ENCODE measurements around the gene FBLL1. TPM values are rescaled to one million over a fixed set of nuclear protein-coding genes. Genes with fewer than 3 reads are reported as not detected.

FBLL1 gene
- total RNA-seq, 1 experiment from 2014 or later, result 0.45 TPM

DNA sequence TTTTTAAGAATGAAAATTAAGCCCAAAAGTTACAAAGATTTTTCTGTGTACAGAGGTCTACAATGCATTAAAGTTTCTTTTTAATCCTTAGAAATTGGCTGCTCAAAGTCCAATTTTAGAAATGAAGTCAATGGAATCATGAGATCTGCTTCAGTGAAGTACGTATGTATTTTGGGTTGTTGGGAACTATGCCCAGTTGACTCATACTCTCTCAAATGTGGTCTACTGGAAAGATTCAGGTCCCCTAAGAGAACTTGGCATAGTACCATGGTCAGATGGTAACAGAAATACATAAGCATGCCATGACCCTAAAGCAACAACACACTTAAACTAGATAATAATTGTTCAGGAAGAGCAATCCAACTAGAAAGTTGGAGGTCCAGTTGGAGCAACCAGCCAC is 23.0 kb downstream of the FBLL1 start:
- Histone ChIP-seq H3K27ac (ENCODE audit: low read depth, low read length, poor library complexity, severe bottlenecking) (no peak overlapping the region), H3K27me3 (replicated peaks; ENCODE audit: insufficient read depth, low read depth, low read length, poor library complexity) (no peaks in the 10 kb centered on the region), H3K9me3 (ENCODE audit: low read depth, low read length, poor library complexity, severe bottlenecking) (no peaks in the 10 kb centered on the region), H3K36me3 (ENCODE audit: insufficient read depth, low read length, poor library complexity, severe bottlenecking) (peaks cover 58% of the 10 kb centered on the region), H3K4me3 (ENCODE audit: low read depth, low read length, poor library complexity, severe bottlenecking) (no peak overlapping the region), H3K4me1 (ENCODE audit: insufficient read depth, low read length, poor library complexity, severe bottlenecking) (no peaks in the 10 kb centered on the region)
- intact Hi-C loops (cut with micrococcal nuclease; ENCODE audit: unreplicated experiment), result no loop called here
- no TSS peak for BruUV-seq (replicated peaks)
- no peak for DNase-seq (ENCODE audit: low spot score)
- ChIA-PET POLR2A (ENCODE audit: low non-redundant PET) (no interaction called here), CTCF (no interaction called here)
- TF ChIP-seq EZH2 (IDR thresholded peaks at IDR 0.05; ENCODE audit: borderline replicate concordance, low read depth, low read length, poor library complexity, severe bottlenecking), result no peak
- TF ChIP-seq, protein P1, sequence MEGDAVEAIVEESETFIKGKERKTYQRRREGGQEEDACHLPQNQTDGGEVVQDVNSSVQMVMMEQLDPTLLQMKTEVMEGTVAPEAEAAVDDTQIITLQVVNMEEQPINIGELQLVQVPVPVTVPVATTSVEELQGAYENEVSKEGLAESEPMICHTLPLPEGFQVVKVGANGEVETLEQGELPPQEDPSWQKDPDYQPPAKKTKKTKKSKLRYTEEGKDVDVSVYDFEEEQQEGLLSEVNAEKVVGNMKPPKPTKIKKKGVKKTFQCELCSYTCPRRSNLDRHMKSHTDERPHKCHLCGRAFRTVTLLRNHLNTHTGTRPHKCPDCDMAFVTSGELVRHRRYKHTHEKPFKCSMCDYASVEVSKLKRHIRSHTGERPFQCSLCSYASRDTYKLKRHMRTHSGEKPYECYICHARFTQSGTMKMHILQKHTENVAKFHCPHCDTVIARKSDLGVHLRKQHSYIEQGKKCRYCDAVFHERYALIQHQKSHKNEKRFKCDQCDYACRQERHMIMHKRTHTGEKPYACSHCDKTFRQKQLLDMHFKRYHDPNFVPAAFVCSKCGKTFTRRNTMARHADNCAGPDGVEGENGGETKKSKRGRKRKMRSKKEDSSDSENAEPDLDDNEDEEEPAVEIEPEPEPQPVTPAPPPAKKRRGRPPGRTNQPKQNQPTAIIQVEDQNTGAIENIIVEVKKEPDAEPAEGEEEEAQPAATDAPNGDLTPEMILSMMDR (conservative IDR thresholded peaks at IDR 0.05; ENCODE audit: low read depth, low read length), result no peak

DNA sequence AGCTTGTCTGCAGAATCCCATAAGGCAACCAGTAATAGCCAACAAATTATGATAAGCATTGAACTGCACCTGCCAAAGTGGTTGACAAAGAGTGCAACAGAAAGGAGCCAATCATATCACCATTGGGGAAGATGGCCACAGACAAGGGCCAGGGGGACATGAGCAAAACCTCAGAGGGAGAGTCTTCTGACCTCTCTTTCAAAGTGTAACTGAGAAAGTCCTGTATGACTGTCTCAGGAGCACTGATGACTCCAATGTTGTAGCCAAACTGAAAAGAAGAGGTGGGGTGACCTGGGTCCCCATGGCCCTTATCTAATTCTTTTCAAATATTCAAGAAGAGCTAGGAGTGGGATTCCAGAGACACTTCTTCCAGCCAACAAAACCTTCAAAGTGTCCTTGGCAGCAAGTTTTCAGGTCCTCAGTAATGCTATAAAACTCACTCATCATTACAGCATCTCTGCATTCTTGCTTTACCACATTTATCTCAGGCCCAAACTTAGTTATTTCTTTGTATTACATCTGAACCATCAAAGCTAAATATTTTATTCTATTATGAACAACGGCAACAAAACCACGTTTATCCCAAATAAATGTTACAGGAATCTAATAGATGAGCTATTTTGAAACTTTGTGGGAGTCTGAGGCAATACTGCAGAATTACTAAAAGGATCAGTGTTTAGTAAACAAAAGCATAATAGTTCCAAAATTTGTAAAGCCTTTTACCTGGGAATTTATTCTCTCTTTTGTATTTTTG is 24.4 kb downstream of the FBLL1 start:
- CTCF ChIA-PET, result no interaction called here

DNA sequence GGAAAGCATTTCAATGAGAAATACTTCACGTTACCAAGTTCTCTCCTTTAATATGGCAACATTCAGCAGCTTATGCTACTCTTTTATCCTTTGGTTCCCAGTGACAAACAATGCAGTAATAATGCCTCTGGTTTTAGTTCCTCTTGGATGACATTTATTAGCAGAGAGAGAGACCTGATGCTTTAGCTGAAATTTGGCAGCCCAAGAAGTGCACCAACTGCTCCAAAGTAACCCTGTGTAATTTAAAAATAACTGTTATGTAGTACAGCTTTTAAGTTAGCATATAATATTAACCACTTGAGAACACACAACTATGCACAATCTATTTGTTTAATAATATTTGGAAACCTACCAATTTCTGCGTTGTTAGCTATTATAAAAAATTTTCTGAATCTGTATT is 28.3 kb downstream of the FBLL1 start:
- CTCF ChIA-PET, result no interaction called here
- Histone ChIP-seq H3K4me3 (ENCODE audit: low read depth, low read length, poor library complexity, severe bottlenecking) (no peak overlapping the region), H3K4me1 (ENCODE audit: insufficient read depth, low read length, poor library complexity, severe bottlenecking) (no peaks in the 10 kb centered on the region), H3K27me3 (replicated peaks; ENCODE audit: insufficient read depth, low read depth, low read length, poor library complexity) (no peaks in the 10 kb centered on the region), H3K9me3 (ENCODE audit: low read depth, low read length, poor library complexity, severe bottlenecking) (no peaks in the 10 kb centered on the region), H3K27ac (ENCODE audit: low read depth, low read length, poor library complexity, severe bottlenecking) (no peak overlapping the region), H3K36me3 (ENCODE audit: insufficient read depth, low read length, poor library complexity, severe bottlenecking) (peaks cover 85% of the 10 kb centered on the region)
- TF ChIP-seq, protein P1 (conservative IDR thresholded peaks at IDR 0.05; ENCODE audit: low read depth, low read length), result no peak
- TF ChIP-seq EZH2 (IDR thresholded peaks at IDR 0.05; ENCODE audit: borderline replicate concordance, low read depth, low read length, poor library complexity, severe bottlenecking), result no peak
- no TSS peak for BruUV-seq (replicated peaks)
- DNase-seq (ENCODE audit: low spot score), result no peak
- intact Hi-C loops (cut with micrococcal nuclease; ENCODE audit: unreplicated experiment), result no loop called here
- POLR2A ChIA-PET (ENCODE audit: low non-redundant PET), result no interaction called here

More for the DNA sequence above, 24.4 kb downstream of the FBLL1 start:
- no peak for TF ChIP-seq EZH2 (IDR thresholded peaks at IDR 0.05; ENCODE audit: borderline replicate concordance, low read depth, low read length, poor library complexity, severe bottlenecking)
- TF ChIP-seq, protein P1 (conservative IDR thresholded peaks at IDR 0.05; ENCODE audit: low read depth, low read length), result no peak
- intact Hi-C loops (cut with micrococcal nuclease; ENCODE audit: unreplicated experiment), result no loop called here
- H3K27ac ChIP-seq (ENCODE audit: low read depth, low read length, poor library complexity, severe bottlenecking), result no peak overlapping the region
- POLR2A ChIA-PET (ENCODE audit: low non-redundant PET), result interaction anchor here (0.7 kb wide), 1 partner anchor 1092 kb away, joined by 4 read pairs; no protein-coding TSS in a partner anchor
- H3K36me3 ChIP-seq (ENCODE audit: insufficient read depth, low read length, poor library complexity, severe bottlenecking), result peaks cover 64% of the 10 kb centered on the region
- no TSS peak for BruUV-seq (replicated peaks)
- DNase-seq (ENCODE audit: low spot score), result no peak
- no peaks in the 10 kb centered on the region for H3K9me3 ChIP-seq (ENCODE audit: low read depth, low read length, poor library complexity, severe bottlenecking)
- no peaks in the 10 kb centered on the region for H3K4me1 ChIP-seq (ENCODE audit: insufficient read depth, low read length, poor library complexity, severe bottlenecking)
- no peaks in the 10 kb centered on the region for H3K27me3 ChIP-seq (replicated peaks; ENCODE audit: insufficient read depth, low read depth, low read length, poor library complexity)
- no peak overlapping the region for H3K4me3 ChIP-seq (ENCODE audit: low read depth, low read length, poor library complexity, severe bottlenecking)

Data from A673 (cell line).